ENCODE data around the gene CST7. TPM values are rescaled to one million over a fixed set of nuclear protein-coding genes. Genes with fewer than 3 reads are reported as not detected.

The CST7 gene

DNA sequence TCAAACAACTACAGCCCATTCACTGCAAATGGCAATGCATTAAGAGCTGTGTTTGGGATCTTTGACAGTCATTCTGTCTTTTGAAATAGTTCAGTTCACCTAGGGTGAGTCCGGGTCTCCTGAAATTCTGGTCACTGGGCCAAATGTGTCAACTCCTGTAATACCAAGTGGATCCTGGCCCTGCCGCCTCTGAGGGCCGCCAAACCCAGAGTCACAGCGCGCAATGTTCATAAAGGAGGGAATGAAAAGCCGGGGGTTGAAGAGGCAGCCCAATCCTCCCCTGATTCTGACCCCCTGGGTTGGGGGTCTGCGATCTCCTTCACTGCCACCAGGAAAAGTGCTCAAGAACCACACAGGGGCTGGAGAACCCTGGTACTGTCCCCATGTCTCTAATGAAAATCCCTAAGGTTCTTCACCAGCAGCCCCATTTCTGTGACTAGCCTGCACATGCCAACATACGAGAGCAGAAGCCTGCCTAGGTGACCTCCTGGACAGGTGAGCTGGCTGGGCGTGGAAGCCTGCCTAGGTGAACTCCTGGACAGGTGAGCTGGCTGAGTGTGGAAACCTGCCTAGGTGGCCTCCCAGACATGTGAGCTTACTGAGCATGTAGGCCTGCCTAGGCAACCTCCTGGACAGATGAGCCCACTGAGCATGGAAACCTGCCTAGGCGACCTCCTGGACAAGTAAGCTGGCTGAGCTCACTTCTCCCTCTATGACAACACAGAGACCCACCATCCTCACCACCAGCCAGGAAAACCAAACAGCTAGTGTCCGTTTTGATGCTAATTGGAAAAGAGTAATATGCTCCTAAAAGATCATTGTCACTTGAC, 59.5 kb downstream of the CST7 start:
- H3K9ac ChIP-seq (ENCODE audit: low read length) = no peak overlapping the region
- no peak overlapping the region for H2BK15ac ChIP-seq (ENCODE audit: low read depth, poor library complexity, severe bottlenecking)
- no peaks in the 10 kb centered on the region for H3K9me3 ChIP-seq (ENCODE audit: control insufficient read depth, low read length)
- WGBS = 94% methylated on average over 10 of the region's 11 CpGs
- H2BK12ac ChIP-seq (ENCODE audit: low read length in 2 of 2) = no peak overlapping the region
- no peak overlapping the region for H3K4me3 ChIP-seq (ENCODE audit: insufficient read depth in 1 of 2, low read depth in 1 of 2, low read length in 2 of 2)
- no peak overlapping the region for H3K27ac ChIP-seq (ENCODE audit: low read length, poor library complexity, severe bottlenecking)
- no peak overlapping the region for H2BK5ac ChIP-seq (ENCODE audit: low read depth, low read length, poor library complexity, severe bottlenecking)
- H3K4me1 ChIP-seq (ENCODE audit: control insufficient read depth, insufficient read depth, low read depth, low read length) = peaks cover 6% of the 10 kb centered on the region
- H2AFZ ChIP-seq (ENCODE audit: low read depth, low read length) = no peak overlapping the region
- H3K23ac ChIP-seq (ENCODE audit: low read length in 2 of 2) = no peak overlapping the region
- no peak overlapping the region for H3K18ac ChIP-seq (ENCODE audit: low read depth in 1 of 2, low read length in 2 of 2)
- H4K8ac ChIP-seq (ENCODE audit: low read length) = no peak overlapping the region
- H3K14ac ChIP-seq (ENCODE audit: low read length in 2 of 2) = no peak overlapping the region
- H2AK5ac ChIP-seq (ENCODE audit: low read length, severe bottlenecking) = no peak overlapping the region
- no peak overlapping the region for H2BK120ac ChIP-seq (ENCODE audit: low read depth, low read length)
- no peak overlapping the region for H4K91ac ChIP-seq (ENCODE audit: low read length)
- DNase-seq = no peak
- H3K79me1 ChIP-seq (replicated peaks; ENCODE audit: low read length, poor library complexity, severe bottlenecking) = no peaks in the 10 kb centered on the region
- H3K4me2 ChIP-seq (ENCODE audit: low read length, poor library complexity, severe bottlenecking) = no peak overlapping the region
- no peak overlapping the region for H3K4ac ChIP-seq (ENCODE audit: low read depth in 1 of 2, low read length in 2 of 2)
- peaks cover 0 to 4% of the 10 kb centered on the region in 2 experiments for H3K27me3 ChIP-seq (ENCODE audit: control insufficient read depth in 1 of 2, insufficient read depth in 1 of 2, low read length in 2 of 2)
- peaks cover 0 to 26% of the 10 kb centered on the region in 2 experiments for H3K36me3 ChIP-seq (ENCODE audit: control insufficient read depth in 1 of 2, insufficient read depth in 2 of 2, low read depth in 1 of 2, low read length in 2 of 2)

Small RNA genes within 50 kb of the gene (small RNA-seq; reads per million reads assigned to genes)
- gene RNU6-1257P (ENCODE audit: low read depth) = not detected

Measured in mesenchymal stem cell (in vitro differentiated cells and primary cell).